Stimulated activated CD4-positive, alpha-beta T cell treated with anti-CD3 and anti-CD28 coated beads, Interleukin-2, amount 100 ng/mL, for 24 hours (primary cell): ENCODE measurements around the gene RPL38.

Experiments used
- DNase-seq, 2 donors: peaks; one replicate each; pipeline ENCODE4 v3.0.0-alpha.2; 2020

The RPL38 gene

GRCh38 chr17:74230896-74231295 lies 27.4 kb downstream of the RPL38 start:
- no peak for DNase-seq

DNA sequence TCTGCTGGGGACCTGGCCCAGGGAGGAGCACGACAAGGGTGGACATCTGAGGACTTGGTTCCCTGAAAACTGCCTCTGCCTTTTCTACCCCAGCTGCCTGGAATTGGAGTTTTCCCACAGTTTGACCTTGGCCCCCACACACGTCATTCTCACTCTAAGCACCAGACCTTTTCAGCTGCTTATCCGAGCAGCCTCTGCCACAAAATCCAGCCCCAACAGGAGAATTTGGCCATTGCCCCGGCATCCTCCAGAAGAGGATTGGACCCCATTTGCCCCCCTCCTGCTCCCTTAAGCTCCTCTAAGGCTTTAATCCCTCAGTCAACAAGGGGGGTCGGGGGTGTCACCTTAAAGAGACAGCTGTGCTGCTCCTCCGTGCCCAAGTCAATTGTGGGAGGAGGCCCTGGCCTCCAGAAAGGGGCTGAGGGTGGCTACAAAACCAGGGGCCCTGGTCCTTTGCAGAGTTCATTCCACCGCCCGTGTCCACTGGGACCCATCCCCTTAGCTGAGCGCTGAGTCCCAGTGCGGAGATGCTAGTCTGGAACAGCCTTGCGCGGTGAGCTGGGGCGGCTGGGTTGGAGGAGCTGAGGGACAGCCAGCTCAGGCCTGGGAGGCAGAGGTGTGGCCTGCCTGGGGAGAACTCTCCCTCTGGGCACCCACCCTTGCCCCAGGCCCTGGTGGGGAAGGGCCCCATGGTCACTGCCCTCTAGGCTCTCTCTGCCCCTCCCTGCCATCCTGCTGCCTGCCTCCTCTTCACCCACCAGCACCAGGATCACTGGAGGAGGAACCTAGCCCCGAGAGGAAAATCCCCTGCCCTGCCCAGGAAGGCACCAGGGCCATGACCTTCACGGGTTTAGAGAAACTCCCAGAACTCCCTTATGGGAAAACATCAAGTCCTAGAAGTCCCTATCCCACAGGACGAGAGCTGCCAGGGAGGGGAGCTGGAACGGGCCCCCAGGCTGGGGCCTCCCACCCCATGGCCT lies 28.7 kb downstream of the RPL38 start:
- no peak for DNase-seq

DNA sequence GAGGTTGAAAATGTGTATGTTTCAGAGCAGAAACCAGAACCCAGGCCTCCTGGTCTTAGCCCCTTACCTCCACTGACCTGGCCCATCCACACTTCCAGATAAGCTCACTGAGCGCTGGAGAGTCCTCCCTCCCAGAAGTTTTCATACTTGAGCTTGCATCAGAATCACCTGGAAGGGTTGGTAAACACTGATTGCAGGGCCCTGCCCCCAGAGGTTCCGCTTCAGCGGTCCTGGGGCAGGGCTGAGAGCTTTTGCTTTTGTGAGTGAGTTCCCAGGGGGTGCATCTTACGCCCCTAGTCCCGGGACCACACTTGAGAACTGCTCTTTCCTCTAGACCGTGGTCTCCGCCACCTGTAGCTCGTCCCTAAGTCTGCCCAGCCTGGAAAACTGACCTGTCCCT lies 30.5 kb downstream of the RPL38 start:
- no peak for DNase-seq

DNA sequence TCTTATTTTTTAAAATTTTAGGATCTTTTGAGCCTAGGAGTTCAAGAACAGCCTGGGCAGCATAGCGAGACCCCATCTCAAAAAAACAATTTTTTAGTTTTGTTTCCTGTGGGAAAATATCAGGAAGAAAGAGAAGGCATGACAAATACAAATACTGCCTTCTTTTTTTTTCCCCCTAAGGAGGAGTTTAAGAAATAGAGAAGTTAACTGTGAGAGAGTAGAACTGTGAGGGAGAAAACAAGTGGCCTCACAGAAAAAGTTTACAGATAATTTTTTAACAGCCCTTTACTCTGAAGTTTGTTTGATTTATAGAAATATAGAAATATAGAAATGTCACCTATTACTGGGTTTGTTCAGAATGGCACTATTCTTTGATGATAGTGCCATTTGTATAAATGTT lies 31.0 kb downstream of the RPL38 start:
- no peak for DNase-seq

- DNase-seq = no peak
Measured at GRCh38 chr17:74235040-74235581, 31.6 kb downstream of the RPL38 start.

GRCh38 chr17:74235911-74236371 lies 32.5 kb downstream of the RPL38 start:
- DNase-seq = no peak

- DNase-seq = no peak
Measured at GRCh38 chr17:74237321-74237720, 33.8 kb downstream of the RPL38 start.

DNA sequence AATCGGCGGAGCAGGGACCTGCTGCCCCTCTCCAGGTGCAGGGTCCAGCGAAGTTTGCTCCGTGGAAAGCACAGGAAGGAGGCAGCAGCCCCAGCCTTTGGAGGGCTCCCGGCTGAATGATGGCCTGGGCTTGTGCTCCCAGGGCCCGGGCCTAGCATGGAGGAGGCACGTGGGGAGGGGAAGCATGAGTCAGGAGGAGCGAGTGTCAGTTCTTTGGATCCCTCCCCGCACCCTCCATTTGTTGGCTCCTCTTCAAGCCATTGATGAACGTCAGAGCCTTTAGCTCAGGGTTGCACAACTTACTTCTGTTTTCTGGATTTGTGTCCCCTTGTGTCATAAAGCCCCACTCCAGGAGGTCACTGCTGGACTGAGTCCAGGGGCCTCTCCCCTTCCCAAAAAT lies 35.7 kb downstream of the RPL38 start:
- no peak for DNase-seq

DNA sequence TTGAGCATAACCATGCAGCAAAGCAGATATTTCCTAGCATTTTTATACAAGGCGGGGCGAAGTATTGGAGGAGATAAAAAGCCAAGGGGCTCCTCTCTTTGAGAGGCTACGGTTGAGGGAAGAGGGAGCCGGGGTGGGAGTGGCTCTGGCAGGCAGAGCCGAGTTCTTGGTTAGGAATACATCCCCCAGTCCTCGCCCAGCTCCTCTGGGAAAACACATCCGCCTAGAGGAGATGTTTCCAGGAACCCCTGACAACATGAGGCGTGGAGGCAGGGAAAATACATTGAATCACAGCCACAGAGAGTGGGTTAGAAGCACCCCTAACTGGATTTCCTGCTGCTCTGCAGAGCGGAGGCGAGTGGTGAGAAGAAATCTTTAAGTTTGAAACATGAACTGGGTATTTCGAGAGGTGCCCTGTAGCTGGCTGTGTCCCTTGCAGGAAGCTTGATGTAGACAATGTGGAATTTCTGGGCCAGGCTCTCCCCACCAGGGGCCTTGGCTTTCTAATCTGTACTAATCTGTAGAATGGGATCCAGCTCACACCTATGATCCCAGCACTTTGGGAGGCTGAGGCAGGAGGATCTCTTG lies 37.2 kb downstream of the RPL38 start:
- no peak for DNase-seq

GRCh38 chr17:74241431-74241830 lies 38.0 kb downstream of the RPL38 start:
- DNase-seq = no peak

- DNase-seq = no peak
Measured at GRCh38 chr17:74241847-74242246, 38.4 kb downstream of the RPL38 start.

DNA sequence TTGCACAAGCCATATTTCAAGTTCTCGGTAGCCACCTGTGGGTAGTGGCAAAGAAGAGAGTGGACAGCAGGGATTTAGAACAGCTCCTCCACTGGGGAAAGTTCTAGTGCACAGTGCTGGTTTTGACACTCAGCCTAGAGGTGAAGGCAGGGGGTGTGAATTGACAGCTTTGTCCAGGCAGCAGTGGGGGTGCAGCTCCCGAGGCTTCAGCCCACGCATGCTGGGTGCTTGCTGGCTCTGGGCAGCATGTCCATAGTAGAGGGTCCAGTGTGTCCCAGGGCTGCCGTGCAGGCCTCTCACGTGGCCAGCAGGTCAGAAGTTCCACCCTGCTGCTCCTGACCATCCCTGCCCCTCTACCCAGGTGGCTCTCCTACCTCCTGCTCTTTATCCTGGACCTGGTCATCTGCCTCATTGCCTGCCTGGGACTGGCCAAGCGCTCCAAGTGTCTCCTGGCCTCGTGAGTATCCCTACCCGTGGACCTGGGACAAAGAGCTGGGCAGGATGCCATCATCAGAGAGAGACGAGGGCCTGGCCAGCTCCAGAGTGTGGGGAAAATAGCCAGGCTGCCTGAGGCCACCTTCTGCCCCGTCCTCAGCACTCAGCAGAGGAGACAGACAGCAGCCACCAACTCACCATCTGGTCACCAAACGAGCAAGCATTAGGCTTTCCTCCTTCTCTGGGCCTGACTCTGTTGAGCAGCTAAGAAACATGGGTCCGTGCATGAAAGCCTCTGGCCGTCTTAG lies 39.7 kb downstream of the RPL38 start:
- no peak for DNase-seq

DNA sequence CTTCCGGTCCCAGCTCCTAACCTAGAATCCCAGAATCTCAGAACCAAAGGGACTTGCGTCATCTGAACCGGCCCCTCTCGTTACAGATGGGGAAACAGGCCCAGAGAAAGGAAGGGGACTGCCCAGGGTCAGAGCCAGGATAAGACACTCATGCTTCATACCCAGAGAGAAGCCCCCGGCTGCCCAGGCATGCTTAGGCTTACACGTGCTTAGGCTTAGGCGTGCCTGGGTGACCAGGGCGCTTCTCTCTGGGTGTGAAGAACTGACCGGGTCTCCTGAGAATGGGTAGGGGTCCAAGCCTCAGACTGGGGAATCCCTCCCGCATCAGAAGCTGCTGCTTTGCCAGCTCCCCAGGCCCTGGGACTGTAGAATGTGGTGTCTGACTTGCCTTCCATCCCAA lies 40.6 kb downstream of the RPL38 start:
- DNase-seq = no peak

DNA sequence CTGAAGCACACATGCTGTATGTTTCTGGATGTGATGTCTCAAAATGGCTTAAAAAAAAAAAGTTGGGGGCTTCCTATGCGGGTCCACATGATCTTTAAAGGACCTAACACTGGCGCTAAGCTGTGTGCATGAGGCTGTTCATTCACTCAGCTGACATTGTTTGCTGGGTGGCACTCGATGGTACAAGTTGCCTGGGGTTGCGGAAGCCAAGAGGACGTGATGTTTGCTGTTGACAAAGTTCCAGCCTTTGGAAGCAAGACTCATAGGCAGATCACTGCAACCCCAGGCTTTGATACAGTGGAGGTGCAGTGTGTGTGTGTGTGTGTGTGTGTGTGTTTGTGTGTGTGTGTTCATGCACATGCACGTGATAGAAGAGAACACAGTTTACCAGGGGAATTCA lies 41.1 kb downstream of the RPL38 start:
- no peak for DNase-seq

DNA sequence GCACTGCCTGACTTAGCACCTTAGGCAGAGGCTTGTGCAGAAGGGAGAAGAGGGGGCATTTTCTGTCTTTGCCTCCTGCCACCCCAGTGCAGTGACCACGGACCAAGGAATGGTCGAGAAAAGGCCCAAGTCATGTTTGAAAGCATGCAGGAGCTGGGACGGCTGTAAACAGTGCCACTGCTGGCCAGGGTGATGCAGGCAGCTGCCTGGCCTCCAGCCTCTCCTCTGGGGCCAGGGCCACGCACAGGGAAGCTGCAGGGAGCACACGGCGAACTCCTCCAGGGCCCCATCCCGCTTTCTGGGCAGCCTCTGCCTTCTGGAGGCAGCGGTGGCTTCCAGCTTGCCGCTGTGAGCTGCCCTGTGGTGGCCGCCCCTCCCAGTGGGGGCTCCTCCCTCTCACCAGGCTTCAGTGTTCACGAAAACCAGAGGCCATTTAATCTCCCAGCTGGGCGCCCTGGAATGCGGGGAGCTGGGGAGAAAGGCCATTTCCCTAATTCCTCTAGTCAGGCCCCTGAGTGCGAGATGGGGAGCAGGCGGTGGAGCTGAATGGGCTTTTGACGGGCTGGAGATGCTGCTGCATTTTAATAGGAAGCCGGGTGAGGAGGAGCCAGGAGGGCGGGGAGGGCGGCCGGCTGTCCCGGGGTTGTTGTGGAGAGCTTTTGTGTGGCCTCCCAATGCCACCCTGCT lies 41.8 kb downstream of the RPL38 start:
- no peak for DNase-seq

- DNase-seq = no peak
Measured at GRCh38 chr17:74245871-74246270, 42.4 kb downstream of the RPL38 start.

- DNase-seq = no peak
Measured at GRCh38 chr17:74249590-74250270, 46.3 kb downstream of the RPL38 start.

GRCh38 chr17:74250324-74250995 lies 47.0 kb downstream of the RPL38 start:
- no peak for DNase-seq

DNA sequence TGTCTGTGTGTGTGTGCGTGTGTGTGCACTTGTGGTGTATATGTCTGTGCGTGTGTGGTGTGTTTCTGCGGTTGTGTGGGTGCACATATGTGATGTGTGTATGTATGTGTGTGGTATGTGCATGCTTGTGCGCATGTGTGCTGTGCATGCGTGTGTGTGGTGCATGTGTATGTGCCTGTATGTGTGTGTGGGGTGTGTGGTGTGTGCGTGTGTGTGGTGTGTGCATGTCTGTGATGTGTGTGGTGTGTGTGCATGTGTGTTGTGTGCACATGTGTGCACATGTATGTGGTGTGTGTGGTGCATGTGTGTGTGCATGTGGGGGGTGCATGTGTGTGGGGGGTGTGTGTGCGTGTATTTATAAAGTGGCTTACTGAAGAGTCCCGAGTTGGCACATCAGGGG lies 47.6 kb downstream of the RPL38 start:
- DNase-seq = no peak

DNA sequence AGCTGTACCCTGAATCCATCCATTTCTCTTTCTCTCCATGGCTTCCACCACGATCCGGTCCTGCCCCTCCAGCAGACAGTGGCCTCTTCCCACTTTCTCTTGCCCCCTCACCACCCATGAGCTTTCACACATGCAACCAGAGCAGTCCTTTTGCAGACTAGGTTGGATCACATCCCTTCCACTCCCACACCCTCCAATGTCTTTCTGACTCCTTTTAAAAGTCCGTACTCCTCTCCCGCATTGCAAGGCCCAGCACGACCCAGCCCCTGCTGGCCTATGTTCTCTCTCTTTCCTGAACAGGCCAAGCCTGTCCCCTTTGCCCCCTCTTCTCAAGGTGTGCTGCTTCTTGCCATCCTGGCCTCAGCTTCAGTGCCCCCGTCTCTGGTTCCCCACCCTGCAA lies 48.1 kb downstream of the RPL38 start:
- no peak for DNase-seq

- no peak for DNase-seq
Measured at GRCh38 chr17:74252211-74252610, 48.7 kb downstream of the RPL38 start.

DNA sequence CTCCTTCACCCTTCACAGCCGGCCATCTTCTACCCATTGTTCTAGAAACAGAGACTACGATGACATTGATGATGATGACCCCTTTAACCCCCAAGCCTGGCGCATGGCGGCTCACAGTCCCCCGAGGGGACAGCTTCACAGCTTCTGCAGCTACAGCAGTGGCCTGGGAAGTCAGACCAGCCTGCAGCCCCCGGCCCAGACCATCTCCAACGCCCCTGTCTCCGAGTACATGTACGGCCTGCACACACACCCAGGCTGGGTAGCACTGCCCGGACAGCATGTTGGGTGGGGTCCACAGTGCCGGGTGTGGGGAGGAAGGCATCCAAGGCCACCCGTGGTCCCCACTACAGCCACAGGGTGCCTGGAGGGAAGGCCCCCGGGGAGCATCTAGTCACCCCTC lies 49.6 kb downstream of the RPL38 start:
- no peak for DNase-seq
